Osteoblast (primary cell): ENCODE measurements around the gene GALNT16. TPM values are rescaled to one million over a fixed set of nuclear protein-coding genes. Genes with fewer than 3 reads are reported as not detected.

Experiments used
- DNase-seq: peaks from one replicate; pipeline ENCODE4 v3.0.0; 2011; ENCODE audit warnings: low spot score, mixed read lengths; ENCODE audit not compliant: insufficient read length; ENCODE audit errors: missing footprints
- H2AFZ ChIP-seq: 2 replicates; pipeline ENCODE4 v1.6.0; 2011; ENCODE audit warnings: mild to moderate bottlenecking, low read length
- H3K27ac ChIP-seq: 2 replicates; pipeline ENCODE4 v1.5.1; 2011; ENCODE audit warnings: mild to moderate bottlenecking, low read depth, low read length, moderate library complexity
- H3K27me3 ChIP-seq: 2 replicates; pipeline ENCODE4 v1.6.0; 2012; ENCODE audit warnings: mild to moderate bottlenecking, control low read depth, inconsistent platforms, low read length, moderate library complexity; ENCODE audit not compliant: insufficient read depth
- H3K36me3 ChIP-seq: 2 replicates; pipeline ENCODE4 v1.5.1; 2011; ENCODE audit warnings: mild to moderate bottlenecking, low read length, control low read depth, moderate library complexity; ENCODE audit not compliant: insufficient read depth
- H3K4me1 ChIP-seq: 2 replicates; pipeline ENCODE4 v1.5.1; 2011; ENCODE audit warnings: mild to moderate bottlenecking, low read length, control low read depth, moderate library complexity; ENCODE audit not compliant: insufficient read depth
- H3K4me2 ChIP-seq: 2 replicates; pipeline ENCODE4 v1.6.0; 2011; ENCODE audit warnings: mild to moderate bottlenecking, low read length; ENCODE audit not compliant: insufficient read depth
- H3K4me3 ChIP-seq: fragments of 200-600 bp; sonication (generic); 3 replicates; pipeline ENCODE4 v1.5.1; 2012; ENCODE audit warnings: mild to moderate bottlenecking, low read length, inconsistent platforms; ENCODE audit not compliant: insufficient read depth
- H3K79me2 ChIP-seq: 2 replicates; pipeline ENCODE4 v1.6.0; 2012; ENCODE audit warnings: mild to moderate bottlenecking, low read length, control low read depth, inconsistent platforms; ENCODE audit not compliant: insufficient read depth
- H3K9me3 ChIP-seq: 2 replicates; pipeline ENCODE4 v1.5.1; 2011; ENCODE audit warnings: low read depth, low read length, control low read depth
- H4K20me1 ChIP-seq: 2 replicates; pipeline ENCODE4 v1.6.0; 2012; ENCODE audit warnings: mild to moderate bottlenecking, low read length, control low read depth; ENCODE audit not compliant: insufficient read depth
- total RNA-seq: library from RNA; depleted of rRNA; stranded (reverse); fragments of >200 nt; gene quantifications from 2 replicates; pipeline ENCODE4 v1.2.3, GENCODE V29; 2012
- TF ChIP-seq, protein P1 (sequence below): IDR thresholded peaks from 2 replicates; pipeline ENCODE4 v1.5.1; 2011; ENCODE audit warnings: mild to moderate bottlenecking, low read depth, low read length, moderate library complexity; ENCODE audit errors: extremely low read depth

Gene GALNT16
- total RNA-seq, 1 donor: 4.0 TPM

GRCh38 chr14:69226178-69226577, 33.8 kb upstream of the GALNT16 start:
- DNase-seq: no peak
- no peak overlapping the region for H3K27ac ChIP-seq
- TF ChIP-seq, protein P1, sequence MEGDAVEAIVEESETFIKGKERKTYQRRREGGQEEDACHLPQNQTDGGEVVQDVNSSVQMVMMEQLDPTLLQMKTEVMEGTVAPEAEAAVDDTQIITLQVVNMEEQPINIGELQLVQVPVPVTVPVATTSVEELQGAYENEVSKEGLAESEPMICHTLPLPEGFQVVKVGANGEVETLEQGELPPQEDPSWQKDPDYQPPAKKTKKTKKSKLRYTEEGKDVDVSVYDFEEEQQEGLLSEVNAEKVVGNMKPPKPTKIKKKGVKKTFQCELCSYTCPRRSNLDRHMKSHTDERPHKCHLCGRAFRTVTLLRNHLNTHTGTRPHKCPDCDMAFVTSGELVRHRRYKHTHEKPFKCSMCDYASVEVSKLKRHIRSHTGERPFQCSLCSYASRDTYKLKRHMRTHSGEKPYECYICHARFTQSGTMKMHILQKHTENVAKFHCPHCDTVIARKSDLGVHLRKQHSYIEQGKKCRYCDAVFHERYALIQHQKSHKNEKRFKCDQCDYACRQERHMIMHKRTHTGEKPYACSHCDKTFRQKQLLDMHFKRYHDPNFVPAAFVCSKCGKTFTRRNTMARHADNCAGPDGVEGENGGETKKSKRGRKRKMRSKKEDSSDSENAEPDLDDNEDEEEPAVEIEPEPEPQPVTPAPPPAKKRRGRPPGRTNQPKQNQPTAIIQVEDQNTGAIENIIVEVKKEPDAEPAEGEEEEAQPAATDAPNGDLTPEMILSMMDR: no peak

DNA sequence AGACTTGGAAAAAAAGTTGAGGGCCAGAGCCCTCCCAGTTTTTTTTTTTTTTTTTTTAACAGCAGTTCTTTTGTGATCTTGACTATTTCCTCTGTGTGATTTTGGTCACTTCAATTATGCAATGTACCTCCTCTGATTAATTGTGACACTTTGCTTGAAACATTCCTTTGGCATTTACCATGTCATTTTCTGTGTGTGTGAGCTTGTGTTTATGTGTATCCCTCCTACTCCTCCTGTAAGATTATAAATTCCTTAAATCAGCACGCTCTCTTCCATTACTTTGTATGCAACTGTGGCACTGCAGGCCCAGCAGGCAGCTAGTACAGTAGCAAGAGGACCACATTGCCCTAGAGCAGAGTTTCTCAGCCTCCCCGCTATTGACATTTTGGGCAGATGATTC, 33.2 kb upstream of the GALNT16 start:
- Histone ChIP-seq H3K4me1 (no peaks in the 10 kb centered on the region), H2AFZ (no peak overlapping the region), H3K36me3 (peaks cover 8% of the 10 kb centered on the region), H3K4me2 (no peak overlapping the region), H4K20me1 (no peaks in the 10 kb centered on the region), H3K79me2 (no peaks in the 10 kb centered on the region), H3K4me3 (no peak overlapping the region), H3K9me3 (no peaks in the 10 kb centered on the region), H3K27ac (no peak overlapping the region), H3K27me3 (no peaks in the 10 kb centered on the region)
- DNase-seq: no peak
- TF ChIP-seq, protein P1: no peak

More at GRCh38 chr14:69226178-69226577, 33.8 kb upstream of the GALNT16 start:
- no peaks in the 10 kb centered on the region for H4K20me1 ChIP-seq
- H3K9me3 ChIP-seq: no peaks in the 10 kb centered on the region
- no peak overlapping the region for H3K4me2 ChIP-seq
- no peak overlapping the region for H2AFZ ChIP-seq
- no peaks in the 10 kb centered on the region for H3K79me2 ChIP-seq
- no peaks in the 10 kb centered on the region for H3K27me3 ChIP-seq
- H3K4me1 ChIP-seq: no peaks in the 10 kb centered on the region
- peaks cover 8% of the 10 kb centered on the region for H3K36me3 ChIP-seq
- H3K4me3 ChIP-seq: no peak overlapping the region

DNA sequence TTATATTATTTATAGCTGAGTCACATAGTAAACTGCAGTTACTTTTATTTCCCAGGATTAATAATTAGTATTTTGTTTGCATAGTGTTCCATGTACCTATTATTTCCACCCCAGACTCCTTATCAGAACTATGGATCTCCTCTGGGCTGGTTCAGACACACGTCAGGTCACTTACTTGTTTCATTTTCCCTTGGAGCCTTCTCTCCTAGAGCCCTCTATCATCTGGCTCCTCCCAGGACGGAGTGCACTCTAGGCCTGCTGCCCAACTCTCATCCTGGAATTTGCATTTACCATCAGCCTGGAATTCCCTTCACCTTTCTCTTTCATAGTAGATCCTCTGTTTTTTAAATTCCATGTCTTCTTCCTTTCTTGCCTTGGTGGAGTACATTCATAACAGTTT, 28.5 kb upstream of the GALNT16 start:
- H3K4me2 ChIP-seq: no peak overlapping the region
- no peaks in the 10 kb centered on the region for H3K27me3 ChIP-seq
- H4K20me1 ChIP-seq: no peaks in the 10 kb centered on the region
- H3K4me3 ChIP-seq: no peak overlapping the region
- no peaks in the 10 kb centered on the region for H3K79me2 ChIP-seq
- peaks cover 8% of the 10 kb centered on the region for H3K36me3 ChIP-seq
- no peaks in the 10 kb centered on the region for H3K9me3 ChIP-seq
- TF ChIP-seq, protein P1: no peak
- no peak for DNase-seq
- H3K27ac ChIP-seq: no peak overlapping the region
- no peak overlapping the region for H2AFZ ChIP-seq
- H3K4me1 ChIP-seq: no peaks in the 10 kb centered on the region

DNA sequence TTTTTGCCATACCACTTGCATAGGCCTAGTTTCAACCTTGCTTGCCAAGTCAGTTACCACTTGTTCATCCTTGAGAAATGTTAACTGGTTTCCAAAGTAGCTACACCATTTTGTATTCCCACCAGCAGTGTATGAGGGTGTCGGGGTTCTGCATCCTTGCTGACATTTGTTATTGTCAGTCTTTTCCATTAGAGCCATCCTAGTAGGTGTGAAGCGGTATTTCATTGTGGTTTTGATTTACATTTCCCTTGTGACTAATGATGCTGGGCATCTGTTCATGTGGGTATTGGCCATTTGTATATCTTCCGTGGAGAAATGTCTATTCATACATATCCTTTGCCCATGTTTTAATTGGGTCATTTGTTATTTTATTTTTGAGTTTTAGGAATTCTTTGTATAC, 27.6 kb upstream of the GALNT16 start:
- Histone ChIP-seq H3K4me1 (no peaks in the 10 kb centered on the region), H3K36me3 (peaks cover 8% of the 10 kb centered on the region), H2AFZ (no peak overlapping the region), H3K27ac (no peak overlapping the region), H3K4me3 (no peak overlapping the region), H3K9me3 (no peaks in the 10 kb centered on the region), H3K79me2 (no peaks in the 10 kb centered on the region), H3K4me2 (no peak overlapping the region), H3K27me3 (no peaks in the 10 kb centered on the region), H4K20me1 (no peaks in the 10 kb centered on the region)
- TF ChIP-seq, protein P1: no peak
- DNase-seq: no peak
